Mesenchymal stem cell (in vitro differentiated cells and primary cell): ENCODE measurements around the gene TCF7.

Source experiments
- DNase-seq: peaks from one replicate; pipeline ENCODE4 v3.0.0-alpha.2; 2013
- H2AFZ ChIP-seq: one replicate; pipeline ENCODE4 v1.6.1; 2013; ENCODE audit warnings: low read depth, mild to moderate bottlenecking, control low read depth, inconsistent platforms, low read length, moderate library complexity
- H2AK5ac ChIP-seq: 2 replicates; pipeline ENCODE4 v1.6.1; 2013; ENCODE audit warnings: low read length, moderate library complexity, mild to moderate bottlenecking, inconsistent platforms; ENCODE audit not compliant: severe bottlenecking
- H2BK120ac ChIP-seq: one replicate; pipeline ENCODE4 v1.6.1; 2013; ENCODE audit warnings: low read depth, mild to moderate bottlenecking, inconsistent platforms, low read length, moderate library complexity
- H2BK12ac ChIP-seq, 2 experiments: one replicate each; pipeline ENCODE4 v1.6.1; 2013; ENCODE audit warnings: inconsistent platforms in 2 of 2, low read length in 2 of 2, mild to moderate bottlenecking in 2 of 2, moderate library complexity in 2 of 2, control low read depth in 1 of 2
- H2BK15ac ChIP-seq: one replicate; pipeline ENCODE4 v1.6.1; 2013; ENCODE audit warnings: mild to moderate bottlenecking, low read depth, inconsistent platforms; ENCODE audit not compliant: poor library complexity, severe bottlenecking
- H2BK5ac ChIP-seq: 2 replicates; pipeline ENCODE4 v1.6.1; 2013; ENCODE audit warnings: low read depth, mild to moderate bottlenecking, low read length, control low read depth, inconsistent platforms; ENCODE audit not compliant: poor library complexity, severe bottlenecking
- H3K14ac ChIP-seq, 2 experiments: one replicate each; pipeline ENCODE4 v1.6.1; 2013; ENCODE audit warnings: inconsistent platforms in 2 of 2, low read length in 2 of 2, control low read depth in 1 of 2, mild to moderate bottlenecking in 1 of 2, moderate library complexity in 1 of 2
- H3K18ac ChIP-seq, 2 experiments: one replicate each; pipeline ENCODE4 v1.6.1; 2013; ENCODE audit warnings: inconsistent platforms in 2 of 2, low read length in 2 of 2, control low read depth in 1 of 2, low read depth in 1 of 2, mild to moderate bottlenecking in 1 of 2
- H3K23ac ChIP-seq, 2 experiments: one replicate each; pipeline ENCODE4 v1.6.1; 2013; ENCODE audit warnings: inconsistent platforms in 2 of 2, low read length in 2 of 2, mild to moderate bottlenecking in 2 of 2, moderate library complexity in 2 of 2, control low read depth in 1 of 2
- H3K27ac ChIP-seq: 2 replicates; pipeline ENCODE4 v1.5.1; 2013; ENCODE audit warnings: mild to moderate bottlenecking, moderate library complexity, low read length, control low read depth, inconsistent platforms; ENCODE audit not compliant: poor library complexity, severe bottlenecking
- H3K27me3 ChIP-seq, 2 experiments: 2 replicates each; pipeline versions ENCODE4 v1.6.1 to v1.7.0; 2013; ENCODE audit warnings: low read length in 2 of 2, mild to moderate bottlenecking in 2 of 2, moderate library complexity in 2 of 2, control low read depth in 1 of 2, inconsistent platforms in 1 of 2; ENCODE audit not compliant: control insufficient read depth in 1 of 2, insufficient read depth in 1 of 2
- H3K36me3 ChIP-seq, 2 experiments: 2 replicates each; pipeline versions ENCODE4 v1.6.1 to v1.7.0; 2013; ENCODE audit warnings: low read length in 2 of 2, control low read depth in 1 of 2, inconsistent platforms in 1 of 2, low read depth in 1 of 2, mild to moderate bottlenecking in 1 of 2; ENCODE audit not compliant: insufficient read depth in 2 of 2, control insufficient read depth in 1 of 2
- H3K4ac ChIP-seq, 2 experiments: one replicate each; pipeline ENCODE4 v1.6.1; 2013; ENCODE audit warnings: inconsistent platforms in 2 of 2, low read length in 2 of 2, mild to moderate bottlenecking in 2 of 2, moderate library complexity in 2 of 2, control low read depth in 1 of 2, low read depth in 1 of 2
- H3K4me1 ChIP-seq: 2 replicates; pipeline ENCODE4 v1.6.1; 2013; ENCODE audit warnings: low read depth, low read length, control low read depth; ENCODE audit not compliant: control insufficient read depth, insufficient read depth
- H3K4me2 ChIP-seq: 2 replicates; pipeline ENCODE4 v1.6.1; 2013; ENCODE audit warnings: low read length, mild to moderate bottlenecking, inconsistent platforms; ENCODE audit not compliant: poor library complexity, severe bottlenecking
- H3K4me3 ChIP-seq, 2 experiments: 2 replicates each; pipeline versions ENCODE4 v1.5.1 to v1.7.0; 2013; ENCODE audit warnings: low read length in 2 of 2, mild to moderate bottlenecking in 2 of 2, control low read depth in 1 of 2, low read depth in 1 of 2; ENCODE audit not compliant: insufficient read depth in 1 of 2
- H3K79me1 ChIP-seq: replicated peaks from 2 replicates; pipeline ENCODE4 v1.6.1; 2013; ENCODE audit warnings: mild to moderate bottlenecking, control low read depth, low read length, inconsistent platforms; ENCODE audit not compliant: poor library complexity, severe bottlenecking
- H3K9ac ChIP-seq: 2 replicates; pipeline ENCODE4 v1.7.0; 2013; ENCODE audit warnings: mild to moderate bottlenecking, low read length, moderate library complexity
- H3K9me3 ChIP-seq: 2 replicates; pipeline ENCODE4 v1.7.0; 2013; ENCODE audit warnings: mild to moderate bottlenecking, low read length; ENCODE audit not compliant: control insufficient read depth
- H4K8ac ChIP-seq: one replicate; pipeline ENCODE4 v1.6.1; 2013; ENCODE audit warnings: inconsistent platforms, mild to moderate bottlenecking, low read length, moderate library complexity
- H4K91ac ChIP-seq: one replicate; pipeline ENCODE4 v1.6.1; 2013; ENCODE audit warnings: mild to moderate bottlenecking, low read length, inconsistent platforms
- WGBS: methylation state at CpG from one replicate; pipeline ENCODE4 v1.1.7; 2013; ENCODE audit warnings: mixed read lengths; 5-methylcytosine and 5-hydroxymethylcytosine counted together

TCF7 gene

GRCh38 chr5:134071614-134072207 is 42.8 kb upstream of the TCF7 start:
- H4K91ac ChIP-seq: no peak overlapping the region
- no peak overlapping the region for H3K18ac ChIP-seq
- H3K79me1 ChIP-seq: no peaks in the 10 kb centered on the region
- 80% methylated on average over 5 of the region's 7 CpGs for WGBS
- peak overlapping the region; percentile 79 for H3K9ac ChIP-seq
- H2BK120ac ChIP-seq: no peak overlapping the region
- H3K4me1 ChIP-seq: peaks cover 6% of the 10 kb centered on the region
- H2BK15ac ChIP-seq: no peak overlapping the region
- no peak overlapping the region for H3K4me2 ChIP-seq
- H2BK12ac ChIP-seq: no peak overlapping the region
- no peak overlapping the region for H2AK5ac ChIP-seq
- no peak overlapping the region for H3K14ac ChIP-seq
- no peak overlapping the region for H3K27ac ChIP-seq
- H2AFZ ChIP-seq: no peak overlapping the region
- H2BK5ac ChIP-seq: no peak overlapping the region
- no peaks in the 10 kb centered on the region for H3K9me3 ChIP-seq
- H4K8ac ChIP-seq: no peak overlapping the region
- DNase-seq: no peak
- H3K4ac ChIP-seq: no peak overlapping the region
- peaks cover 14 to 33% of the 10 kb centered on the region in 2 experiments for H3K27me3 ChIP-seq
- peak overlapping the region in 1 of 2 experiments; percentile 78 for H3K4me3 ChIP-seq
- H3K23ac ChIP-seq: no peak overlapping the region
- no peaks in the 10 kb centered on the region for H3K36me3 ChIP-seq

GRCh38 chr5:134072471-134073210 is 41.8 kb upstream of the TCF7 start:
- H3K27me3 ChIP-seq: peaks cover 14 to 33% of the 10 kb centered on the region in 2 experiments
- H3K9ac ChIP-seq: no peak overlapping the region
- no peak overlapping the region for H2BK15ac ChIP-seq
- H3K4ac ChIP-seq: no peak overlapping the region
- H3K27ac ChIP-seq: no peak overlapping the region
- H2AFZ ChIP-seq: no peak overlapping the region
- no peak overlapping the region for H3K23ac ChIP-seq
- no peak overlapping the region for H3K18ac ChIP-seq
- H3K9me3 ChIP-seq: no peaks in the 10 kb centered on the region
- H3K36me3 ChIP-seq: no peaks in the 10 kb centered on the region
- no peak overlapping the region for H2AK5ac ChIP-seq
- H2BK5ac ChIP-seq: no peak overlapping the region
- H4K8ac ChIP-seq: no peak overlapping the region
- no peaks in the 10 kb centered on the region for H3K79me1 ChIP-seq
- H3K4me1 ChIP-seq: peaks cover 6% of the 10 kb centered on the region
- no peak overlapping the region for H2BK12ac ChIP-seq
- no peak overlapping the region for H4K91ac ChIP-seq
- H3K4me2 ChIP-seq: no peak overlapping the region
- no peak for DNase-seq
- WGBS: 90% methylated on average over 8 of the region's 8 CpGs
- no peak overlapping the region for H2BK120ac ChIP-seq
- no peak overlapping the region for H3K4me3 ChIP-seq
- H3K14ac ChIP-seq: no peak overlapping the region

- no peak overlapping the region for H2BK15ac ChIP-seq
- 56% methylated on average over 1 of the region's 2 CpGs for WGBS
Observed at GRCh38 chr5:134073404-134073803, 41.1 kb upstream of the TCF7 start.

GRCh38 chr5:134075102-134075501 is 39.4 kb upstream of the TCF7 start:
- H4K8ac ChIP-seq: no peak overlapping the region
- H2BK12ac ChIP-seq: no peak overlapping the region
- no peak overlapping the region for H2AK5ac ChIP-seq
- no peak overlapping the region for H3K9ac ChIP-seq
- peaks cover 6% of the 10 kb centered on the region for H3K4me1 ChIP-seq
- H2BK120ac ChIP-seq: no peak overlapping the region
- no peaks in the 10 kb centered on the region for H3K79me1 ChIP-seq
- no peak overlapping the region for H3K4me3 ChIP-seq
- no peak for DNase-seq
- no peak overlapping the region for H4K91ac ChIP-seq
- H2BK5ac ChIP-seq: no peak overlapping the region
- no peak overlapping the region for H3K4ac ChIP-seq
- no peak overlapping the region for H3K18ac ChIP-seq
- 84% methylated on average over 2 of the region's 2 CpGs for WGBS
- peaks cover 14 to 29% of the 10 kb centered on the region in 2 experiments for H3K27me3 ChIP-seq
- H2BK15ac ChIP-seq: no peak overlapping the region
- no peak overlapping the region for H3K27ac ChIP-seq
- no peak overlapping the region for H3K4me2 ChIP-seq
- H3K36me3 ChIP-seq: no peaks in the 10 kb centered on the region
- H2AFZ ChIP-seq: no peak overlapping the region
- no peak overlapping the region for H3K23ac ChIP-seq
- no peaks in the 10 kb centered on the region for H3K9me3 ChIP-seq
- H3K14ac ChIP-seq: no peak overlapping the region

More at GRCh38 chr5:134073404-134073803, 41.1 kb upstream of the TCF7 start:
- no peak overlapping the region for H3K4me3 ChIP-seq
- H3K79me1 ChIP-seq: no peaks in the 10 kb centered on the region
- H2BK12ac ChIP-seq: no peak overlapping the region
- no peak overlapping the region for H2BK120ac ChIP-seq
- H2BK5ac ChIP-seq: no peak overlapping the region
- H3K4me1 ChIP-seq: peaks cover 6% of the 10 kb centered on the region
- DNase-seq: no peak
- no peak overlapping the region for H3K23ac ChIP-seq
- no peaks in the 10 kb centered on the region for H3K9me3 ChIP-seq
- H3K18ac ChIP-seq: no peak overlapping the region
- H3K14ac ChIP-seq: no peak overlapping the region
- no peaks in the 10 kb centered on the region for H3K36me3 ChIP-seq
- no peak overlapping the region for H4K8ac ChIP-seq
- H2AFZ ChIP-seq: no peak overlapping the region
- H2AK5ac ChIP-seq: no peak overlapping the region
- H3K4me2 ChIP-seq: no peak overlapping the region
- no peak overlapping the region for H3K4ac ChIP-seq
- H3K27ac ChIP-seq: no peak overlapping the region
- H3K9ac ChIP-seq: no peak overlapping the region
- H3K27me3 ChIP-seq: peaks cover 14 to 37% of the 10 kb centered on the region in 2 experiments
- H4K91ac ChIP-seq: no peak overlapping the region
